Caco-2 (cell line): ENCODE measurements around the gene CIITA. TPM values are rescaled to one million over a fixed set of nuclear protein-coding genes. Genes with fewer than 3 reads are reported as not detected.

Experiments
- BruUV-seq: library from RNA; stranded (reverse); fragments of 400-500 nt; replicated peaks from 2 replicates; lab custom pipeline; 2021; lab: Mats Ljungman, UMichigan
- CTCF ChIA-PET: fragments of 300-600 bp; sonication (Branson Sonifier 250); formaldehyde crosslinking; loops from one replicate; lab custom pipeline; 2022; ENCODE audit warnings: antibody characterized with exemption; lab: Charles Lee
- POLR2A ChIA-PET: fragments of 300-600 bp; sonication (Branson Sonifier 250); formaldehyde crosslinking; loops from one replicate; lab custom pipeline; 2022; ENCODE audit warnings: antibody characterized with exemption; lab: Charles Lee
- DNase-seq, 2 experiments: peaks; one replicate each; pipeline versions ENCODE4 v3.0.0 to v3.0.0-alpha.2; 2020 to 2022
- H3K27me3 ChIP-seq: replicated peaks from 2 replicates; pipeline ENCODE4 v1.6.0; 2011; ENCODE audit warnings: low read length; ENCODE audit not compliant: control insufficient read depth, insufficient read depth
- H3K36me3 ChIP-seq: 2 replicates; pipeline ENCODE4 v1.5.1; 2011; ENCODE audit warnings: low read length; ENCODE audit not compliant: control insufficient read depth, insufficient read depth
- H3K4me1 ChIP-seq: fragments of 250-450 bp; sonication (Bioruptor Pico); 2 replicates; pipeline ENCODE4 v1.5.1; 2020; ENCODE audit warnings: mild to moderate bottlenecking
- H3K4me3 ChIP-seq: 2 replicates; pipeline ENCODE4 v1.5.1; 2011; ENCODE audit warnings: low read depth, mild to moderate bottlenecking, control low read depth, low read length
- H3K9me3 ChIP-seq: fragments of 250-450 bp; sonication (Bioruptor Pico); 2 replicates; pipeline ENCODE4 v1.5.1; 2020; ENCODE audit warnings: mild to moderate bottlenecking, moderate library complexity
- H3K27ac Mint-ChIP-seq: one replicate; pipeline ENCODE4 v1.8.0; 2022; ENCODE audit warnings: mixed read lengths; ENCODE audit not compliant: unreplicated experiment
- H3K27me3 Mint-ChIP-seq: one replicate; pipeline ENCODE4 v1.8.0; 2022; ENCODE audit warnings: mixed read lengths; ENCODE audit not compliant: insufficient read depth, unreplicated experiment
- H3K36me3 Mint-ChIP-seq: one replicate; pipeline ENCODE4 v1.8.0; 2022; ENCODE audit warnings: mild to moderate bottlenecking, mixed read lengths; ENCODE audit not compliant: insufficient read depth, unreplicated experiment
- H3K4me1 Mint-ChIP-seq: one replicate; pipeline ENCODE4 v1.8.0; 2022; ENCODE audit warnings: low read depth, mixed read lengths; ENCODE audit not compliant: unreplicated experiment
- H3K4me3 Mint-ChIP-seq: one replicate; pipeline ENCODE4 v1.8.0; 2022; ENCODE audit warnings: mild to moderate bottlenecking, moderate library complexity, mixed read lengths; ENCODE audit not compliant: unreplicated experiment
- H3K9me3 Mint-ChIP-seq: one replicate; pipeline ENCODE4 v1.8.0; 2022; ENCODE audit warnings: mixed read lengths; ENCODE audit not compliant: unreplicated experiment
- intact Hi-C: fragments of 100-400 bp; cut with micrococcal nuclease; formaldehyde crosslinking; loops from one replicate; pipeline ENCODE4 v1.10.0; 2022; ENCODE audit not compliant: unreplicated experiment
- total RNA-seq: library from RNA; stranded (reverse); gene quantifications from 2 replicates; pipeline ENCODE4 v1.2.3, GENCODE V29; 2022
- TF ChIP-seq, protein P1 (sequence below), 2 experiments: fragments of 200-600 bp in 1 of 2; IDR thresholded peaks; 1 replicate in 1 of 2; 2 replicates in 1 of 2; pipeline versions ENCODE4 v1.5.1 to v1.8.0; 2011 to 2022; ENCODE audit warnings: antibody characterized with exemption in 1 of 2, control low read depth in 1 of 2, inconsistent platforms in 1 of 2, low read depth in 1 of 2, low read length in 1 of 2, mild to moderate bottlenecking in 1 of 2, moderate library complexity in 1 of 2; ENCODE audit not compliant: insufficient read depth in 1 of 2, severe bottlenecking in 1 of 2, unreplicated experiment in 1 of 2

CIITA gene
- total RNA-seq, 1 experiment from 2014 or later: 0.27 TPM

- TF ChIP-seq, protein P1, sequence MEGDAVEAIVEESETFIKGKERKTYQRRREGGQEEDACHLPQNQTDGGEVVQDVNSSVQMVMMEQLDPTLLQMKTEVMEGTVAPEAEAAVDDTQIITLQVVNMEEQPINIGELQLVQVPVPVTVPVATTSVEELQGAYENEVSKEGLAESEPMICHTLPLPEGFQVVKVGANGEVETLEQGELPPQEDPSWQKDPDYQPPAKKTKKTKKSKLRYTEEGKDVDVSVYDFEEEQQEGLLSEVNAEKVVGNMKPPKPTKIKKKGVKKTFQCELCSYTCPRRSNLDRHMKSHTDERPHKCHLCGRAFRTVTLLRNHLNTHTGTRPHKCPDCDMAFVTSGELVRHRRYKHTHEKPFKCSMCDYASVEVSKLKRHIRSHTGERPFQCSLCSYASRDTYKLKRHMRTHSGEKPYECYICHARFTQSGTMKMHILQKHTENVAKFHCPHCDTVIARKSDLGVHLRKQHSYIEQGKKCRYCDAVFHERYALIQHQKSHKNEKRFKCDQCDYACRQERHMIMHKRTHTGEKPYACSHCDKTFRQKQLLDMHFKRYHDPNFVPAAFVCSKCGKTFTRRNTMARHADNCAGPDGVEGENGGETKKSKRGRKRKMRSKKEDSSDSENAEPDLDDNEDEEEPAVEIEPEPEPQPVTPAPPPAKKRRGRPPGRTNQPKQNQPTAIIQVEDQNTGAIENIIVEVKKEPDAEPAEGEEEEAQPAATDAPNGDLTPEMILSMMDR (IDR thresholded peaks at IDR 0.05; ENCODE audit: insufficient read depth in 1 of 2, low read depth in 1 of 2, low read length in 1 of 2, severe bottlenecking in 1 of 2, unreplicated experiment in 1 of 2): no peak
- no peak for DNase-seq
- intact Hi-C loops: loop anchor here (10.0 kb wide), 1 partner anchor 136 kb away; no protein-coding TSS in a partner anchor
- Mint-ChIP-seq H3K9me3 (no peaks in the 10 kb centered on the region), H3K27me3 (peaks cover 10% of the 10 kb centered on the region), H3K27ac (no peak overlapping the region), H3K36me3 (no peaks in the 10 kb centered on the region), H3K4me3 (no peak overlapping the region), H3K4me1 (peaks cover 7% of the 10 kb centered on the region)
- no TSS peak for BruUV-seq
- Histone ChIP-seq H3K36me3 (no peaks in the 10 kb centered on the region), H3K9me3 (no peaks in the 10 kb centered on the region), H3K4me3 (no peak overlapping the region), H3K4me1 (peaks cover 11% of the 10 kb centered on the region), H3K27me3 (no peaks in the 10 kb centered on the region)
- CTCF ChIA-PET: no interaction called here
- POLR2A ChIA-PET: no interaction called here
These were observed 34.3 kb downstream of the CIITA start for GRCh38 chr16:10911267-10911666.

DNA sequence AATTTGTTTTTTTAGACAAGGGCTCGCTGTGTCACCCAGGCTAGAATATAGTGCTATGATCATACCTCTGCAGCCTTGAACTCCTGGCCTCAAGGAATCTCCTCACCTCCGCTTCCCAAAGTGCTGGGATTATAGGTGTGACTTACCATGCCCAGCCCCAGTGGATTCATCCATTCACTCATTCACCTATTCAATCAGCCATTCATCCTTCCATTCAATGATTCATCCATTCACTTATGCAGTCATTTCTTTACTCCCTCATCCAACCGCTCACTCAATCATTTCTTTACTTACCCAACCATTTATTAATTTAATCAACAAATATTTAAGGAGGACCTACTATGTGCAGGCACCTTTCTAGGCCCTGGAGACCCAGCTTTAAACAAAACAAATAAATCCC is 39.5 kb downstream of the CIITA start:
- H3K4me1 Mint-ChIP-seq: peaks cover 7% of the 10 kb centered on the region
- CTCF ChIA-PET: interaction anchor here (0.9 kb wide), 1 partner anchor 37 kb away, joined by 8 read pairs; no protein-coding TSS in a partner anchor
- no peak overlapping the region for H3K27ac Mint-ChIP-seq
- intact Hi-C loops: loop anchor here (10.0 kb wide), 1 partner anchor 142 kb away; no protein-coding TSS in a partner anchor
- no peak for DNase-seq
- H3K36me3 Mint-ChIP-seq: no peaks in the 10 kb centered on the region
- Histone ChIP-seq H3K27me3 (no peaks in the 10 kb centered on the region), H3K4me3 (no peak overlapping the region), H3K36me3 (no peaks in the 10 kb centered on the region), H3K4me1 (peaks cover 24% of the 10 kb centered on the region), H3K9me3 (no peaks in the 10 kb centered on the region)
- no peaks in the 10 kb centered on the region for H3K9me3 Mint-ChIP-seq
- TF ChIP-seq, protein P1 (IDR thresholded peaks at IDR 0.05; ENCODE audit: insufficient read depth in 1 of 2, low read depth in 1 of 2, low read length in 1 of 2, severe bottlenecking in 1 of 2, unreplicated experiment in 1 of 2): no peak
- no peak overlapping the region for H3K4me3 Mint-ChIP-seq
- POLR2A ChIA-PET: interaction anchor here (0.9 kb wide), 1 partner anchor 26 kb away, joined by 3 read pairs; the partner anchor contains the start of gene DEXI
- H3K27me3 Mint-ChIP-seq: no peaks in the 10 kb centered on the region
- BruUV-seq: no TSS peak

DNA sequence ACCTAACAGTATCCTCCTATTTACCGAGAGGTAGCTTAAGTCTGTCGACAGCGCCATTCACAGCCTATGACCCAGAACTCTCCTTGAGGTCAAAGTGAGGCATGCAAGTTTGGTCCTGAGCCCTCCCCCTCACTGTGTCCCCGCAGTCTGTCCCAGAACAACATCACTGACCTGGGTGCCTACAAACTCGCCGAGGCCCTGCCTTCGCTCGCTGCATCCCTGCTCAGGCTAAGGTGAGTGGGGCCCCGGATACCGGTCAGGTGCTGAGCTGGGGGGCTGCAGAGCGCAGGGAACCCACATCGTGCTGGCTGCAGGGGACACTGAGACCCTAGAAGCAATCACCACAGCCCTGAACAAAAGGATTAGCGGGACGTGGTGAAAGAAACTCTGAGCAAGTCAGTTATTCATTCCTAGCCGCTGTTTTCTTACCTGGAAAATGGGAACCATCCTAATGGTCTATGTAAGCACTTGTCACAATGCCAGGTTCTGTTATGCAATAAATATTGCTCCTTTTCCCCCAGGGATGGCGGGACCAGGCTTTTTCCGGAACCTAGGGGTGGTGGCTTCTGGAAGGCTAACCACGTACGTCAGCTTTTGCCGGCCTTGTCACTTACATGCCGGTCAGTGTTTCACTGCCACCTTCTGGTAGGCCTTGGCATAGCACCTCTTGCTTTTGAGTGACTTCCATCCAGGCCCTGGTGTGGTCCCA is 41.4 kb downstream of the CIITA start:
- peak; percentile 91 for DNase-seq
- no peak overlapping the region for H3K4me3 Mint-ChIP-seq
- no peaks in the 10 kb centered on the region for H3K9me3 Mint-ChIP-seq
- intact Hi-C loops: loop anchor here (1.0 to 10.0 kb wide), 4 partner anchors 36 to 404 kb away; no protein-coding TSS in a partner anchor
- ChIA-PET CTCF (interaction anchor here (0.5 to 1.6 kb wide), 9 partner anchors 13 to 711 kb away, joined by 3 to 14 read pairs (median 4); partner anchors contain the start of genes DEXI and NUBP1), POLR2A (interaction anchor here (0.9 kb wide), 1 partner anchor 24 kb away, joined by 4 read pairs; the partner anchor contains the start of gene DEXI)
- H3K4me1 ChIP-seq: peaks cover 28% of the 10 kb centered on the region
- H3K4me1 Mint-ChIP-seq: peaks cover 7% of the 10 kb centered on the region
- no peaks in the 10 kb centered on the region for H3K27me3 Mint-ChIP-seq
- H3K4me3 ChIP-seq: no peak overlapping the region
- H3K36me3 Mint-ChIP-seq: no peaks in the 10 kb centered on the region
- H3K9me3 ChIP-seq: no peaks in the 10 kb centered on the region
- H3K27ac Mint-ChIP-seq: no peak overlapping the region
- H3K36me3 ChIP-seq: no peaks in the 10 kb centered on the region
- no TSS peak for BruUV-seq
- no peaks in the 10 kb centered on the region for H3K27me3 ChIP-seq
- TF ChIP-seq, protein P1 (IDR thresholded peaks at IDR 0.05; ENCODE audit: insufficient read depth in 1 of 2, low read depth in 1 of 2, low read length in 1 of 2, severe bottlenecking in 1 of 2, unreplicated experiment in 1 of 2): peak; percentile 84 to 92
